ENCODE results near the gene PGM5.

DNA sequence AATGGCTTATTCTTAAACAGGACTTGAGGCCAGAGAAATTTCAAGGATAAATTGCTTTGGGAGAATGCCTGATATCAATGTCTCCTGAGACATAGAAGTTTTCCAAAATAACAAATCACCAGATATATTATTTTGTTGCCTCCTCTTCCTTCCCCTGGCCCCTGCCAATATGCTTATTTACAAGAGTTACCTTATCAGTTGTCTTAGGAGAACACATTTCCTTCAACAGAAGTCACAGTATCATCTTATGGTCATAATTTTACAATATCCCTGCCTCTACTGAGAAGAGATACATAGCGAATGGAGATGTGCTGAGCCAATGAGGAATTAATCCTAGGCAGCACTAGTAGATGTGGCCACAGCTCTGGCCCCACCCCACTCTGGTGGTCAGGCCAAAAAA is 141.2 kb downstream of the PGM5 start:
- TF ChIP-seq ZFX (IDR thresholded peaks at IDR 0.05) (no peak), POLR2A (IDR thresholded peaks at IDR 0.05; ENCODE audit: borderline replicate concordance, extremely low read depth, insufficient read depth, insufficient read length) (no peak), SRF (IDR thresholded peaks at IDR 0.05; ENCODE audit: low read depth) (no peak), ZNF274 (IDR thresholded peaks at IDR 0.05; ENCODE audit: low read depth, low read length) (no peak), EZH2phosphoT487 (IDR thresholded peaks at IDR 0.05; ENCODE audit: borderline replicate concordance) (no peak), POLR2AphosphoS5 (IDR thresholded peaks at IDR 0.05; ENCODE audit: low read depth, low read length) (no peak), RAD21 (IDR thresholded peaks at IDR 0.05; ENCODE audit: low read depth) (no peak), CEBPB (IDR thresholded peaks at IDR 0.05; ENCODE audit: low read depth) (no peak), SIN3A (IDR thresholded peaks at IDR 0.05; ENCODE audit: low read depth) (no peak)
- TF ChIP-seq, protein P1, sequence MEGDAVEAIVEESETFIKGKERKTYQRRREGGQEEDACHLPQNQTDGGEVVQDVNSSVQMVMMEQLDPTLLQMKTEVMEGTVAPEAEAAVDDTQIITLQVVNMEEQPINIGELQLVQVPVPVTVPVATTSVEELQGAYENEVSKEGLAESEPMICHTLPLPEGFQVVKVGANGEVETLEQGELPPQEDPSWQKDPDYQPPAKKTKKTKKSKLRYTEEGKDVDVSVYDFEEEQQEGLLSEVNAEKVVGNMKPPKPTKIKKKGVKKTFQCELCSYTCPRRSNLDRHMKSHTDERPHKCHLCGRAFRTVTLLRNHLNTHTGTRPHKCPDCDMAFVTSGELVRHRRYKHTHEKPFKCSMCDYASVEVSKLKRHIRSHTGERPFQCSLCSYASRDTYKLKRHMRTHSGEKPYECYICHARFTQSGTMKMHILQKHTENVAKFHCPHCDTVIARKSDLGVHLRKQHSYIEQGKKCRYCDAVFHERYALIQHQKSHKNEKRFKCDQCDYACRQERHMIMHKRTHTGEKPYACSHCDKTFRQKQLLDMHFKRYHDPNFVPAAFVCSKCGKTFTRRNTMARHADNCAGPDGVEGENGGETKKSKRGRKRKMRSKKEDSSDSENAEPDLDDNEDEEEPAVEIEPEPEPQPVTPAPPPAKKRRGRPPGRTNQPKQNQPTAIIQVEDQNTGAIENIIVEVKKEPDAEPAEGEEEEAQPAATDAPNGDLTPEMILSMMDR (IDR thresholded peaks at IDR 0.05 in 2 of 3, conservative IDR thresholded peaks at IDR 0.05 in 1 of 3; ENCODE audit: borderline replicate concordance in 1 of 3, insufficient read depth in 1 of 3, low read depth in 2 of 3, low read length in 2 of 3): no peak
- TF ChIP-seq, protein P2, sequence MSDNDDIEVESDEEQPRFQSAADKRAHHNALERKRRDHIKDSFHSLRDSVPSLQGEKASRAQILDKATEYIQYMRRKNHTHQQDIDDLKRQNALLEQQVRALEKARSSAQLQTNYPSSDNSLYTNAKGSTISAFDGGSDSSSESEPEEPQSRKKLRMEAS (IDR thresholded peaks at IDR 0.05): no peak
- TF ChIP-seq, protein P3, sequence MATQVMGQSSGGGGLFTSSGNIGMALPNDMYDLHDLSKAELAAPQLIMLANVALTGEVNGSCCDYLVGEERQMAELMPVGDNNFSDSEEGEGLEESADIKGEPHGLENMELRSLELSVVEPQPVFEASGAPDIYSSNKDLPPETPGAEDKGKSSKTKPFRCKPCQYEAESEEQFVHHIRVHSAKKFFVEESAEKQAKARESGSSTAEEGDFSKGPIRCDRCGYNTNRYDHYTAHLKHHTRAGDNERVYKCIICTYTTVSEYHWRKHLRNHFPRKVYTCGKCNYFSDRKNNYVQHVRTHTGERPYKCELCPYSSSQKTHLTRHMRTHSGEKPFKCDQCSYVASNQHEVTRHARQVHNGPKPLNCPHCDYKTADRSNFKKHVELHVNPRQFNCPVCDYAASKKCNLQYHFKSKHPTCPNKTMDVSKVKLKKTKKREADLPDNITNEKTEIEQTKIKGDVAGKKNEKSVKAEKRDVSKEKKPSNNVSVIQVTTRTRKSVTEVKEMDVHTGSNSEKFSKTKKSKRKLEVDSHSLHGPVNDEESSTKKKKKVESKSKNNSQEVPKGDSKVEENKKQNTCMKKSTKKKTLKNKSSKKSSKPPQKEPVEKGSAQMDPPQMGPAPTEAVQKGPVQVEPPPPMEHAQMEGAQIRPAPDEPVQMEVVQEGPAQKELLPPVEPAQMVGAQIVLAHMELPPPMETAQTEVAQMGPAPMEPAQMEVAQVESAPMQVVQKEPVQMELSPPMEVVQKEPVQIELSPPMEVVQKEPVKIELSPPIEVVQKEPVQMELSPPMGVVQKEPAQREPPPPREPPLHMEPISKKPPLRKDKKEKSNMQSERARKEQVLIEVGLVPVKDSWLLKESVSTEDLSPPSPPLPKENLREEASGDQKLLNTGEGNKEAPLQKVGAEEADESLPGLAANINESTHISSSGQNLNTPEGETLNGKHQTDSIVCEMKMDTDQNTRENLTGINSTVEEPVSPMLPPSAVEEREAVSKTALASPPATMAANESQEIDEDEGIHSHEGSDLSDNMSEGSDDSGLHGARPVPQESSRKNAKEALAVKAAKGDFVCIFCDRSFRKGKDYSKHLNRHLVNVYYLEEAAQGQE (IDR thresholded peaks at IDR 0.05; ENCODE audit: low read depth): no peak
- TF ChIP-seq, protein P4, sequence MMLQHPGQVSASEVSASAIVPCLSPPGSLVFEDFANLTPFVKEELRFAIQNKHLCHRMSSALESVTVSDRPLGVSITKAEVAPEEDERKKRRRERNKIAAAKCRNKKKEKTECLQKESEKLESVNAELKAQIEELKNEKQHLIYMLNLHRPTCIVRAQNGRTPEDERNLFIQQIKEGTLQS (IDR thresholded peaks at IDR 0.05): no peak
